Mucosa of stomach (tissue), 1 donor: ENCODE measurements around the gene CHMP2A.
A peak's percentile ranks its signal among the peaks of the same experiment; 100 is the strongest.

ENCODE experiments used
- H3K27me3 ChIP-seq: one replicate; pipeline ENCODE4 v1.7.0; 2013; ENCODE audit warnings: mild to moderate bottlenecking, low read length; ENCODE audit not compliant: control insufficient read depth, insufficient read depth
- H3K36me3 ChIP-seq: one replicate; pipeline ENCODE4 v1.7.0; 2013; ENCODE audit warnings: low read length; ENCODE audit not compliant: control insufficient read depth, insufficient read depth
- H3K4me1 ChIP-seq: one replicate; pipeline ENCODE4 v1.7.0; 2013; ENCODE audit warnings: mild to moderate bottlenecking, low read length; ENCODE audit not compliant: control insufficient read depth, insufficient read depth
- H3K4me3 ChIP-seq: one replicate; pipeline ENCODE4 v1.7.0; 2013; ENCODE audit warnings: low read length
- H3K9ac ChIP-seq: one replicate; pipeline ENCODE4 v1.7.0; 2013; ENCODE audit warnings: mild to moderate bottlenecking, low read length, moderate library complexity
- H3K9me3 ChIP-seq: one replicate; pipeline ENCODE4 v1.7.0; 2013; ENCODE audit warnings: mild to moderate bottlenecking, low read length, moderate library complexity; ENCODE audit not compliant: control insufficient read depth
- donor health status: Pancreatic carcinoma.

The CHMP2A gene

GRCh38 chr19:58575183-58576041, 20.5 kb upstream of the CHMP2A start:
- H3K27me3 ChIP-seq, result no peaks in the 10 kb centered on the region
- H3K36me3 ChIP-seq, result no peaks in the 10 kb centered on the region
- peak overlapping the region; percentile 64 for H3K4me3 ChIP-seq
- no peaks in the 10 kb centered on the region for H3K9me3 ChIP-seq
- peaks cover 18% of the 10 kb centered on the region for H3K4me1 ChIP-seq
- peak overlapping the region; percentile 65 for H3K9ac ChIP-seq

GRCh38 chr19:58573658-58574164, 18.8 kb upstream of the CHMP2A start:
- Histone ChIP-seq H3K9ac (peak overlapping the region; percentile 24), H3K36me3 (no peaks in the 10 kb centered on the region), H3K4me1 (peaks cover 18% of the 10 kb centered on the region), H3K9me3 (no peaks in the 10 kb centered on the region), H3K4me3 (peak overlapping the region; percentile 56), H3K27me3 (no peaks in the 10 kb centered on the region)

- no peaks in the 10 kb centered on the region for H3K36me3 ChIP-seq
- H3K27me3 ChIP-seq, result no peaks in the 10 kb centered on the region
- peak within 1 kb of the TSS; percentile 54 for H3K9ac ChIP-seq
- no peaks in the 10 kb centered on the region for H3K9me3 ChIP-seq
- peak within 1 kb of the TSS; percentile 56 for H3K4me3 ChIP-seq
- H3K4me1 ChIP-seq, result peaks cover 18% of the 10 kb centered on the region
Observed at GRCh38 chr19:58572818-58573657, 18.1 kb upstream of the CHMP2A start, which contains the start of gene MZF1. MZF1 (minus strand) TSS chr19:58573335; CDS start chr19:58571389, 1,946 bp downstream.

- Histone ChIP-seq H3K4me1 (peaks cover 18% of the 10 kb centered on the region), H3K9ac (peak overlapping the region; percentile 54), H3K9me3 (no peaks in the 10 kb centered on the region), H3K4me3 (peak overlapping the region; percentile 56), H3K27me3 (no peaks in the 10 kb centered on the region), H3K36me3 (no peaks in the 10 kb centered on the region)
Observed at GRCh38 chr19:58572026-58572817, 17.3 kb upstream of the CHMP2A start.

GRCh38 chr19:58571575-58571947, 16.7 kb upstream of the CHMP2A start:
- Histone ChIP-seq H3K9ac (no peak overlapping the region), H3K9me3 (no peaks in the 10 kb centered on the region), H3K27me3 (no peaks in the 10 kb centered on the region), H3K36me3 (no peaks in the 10 kb centered on the region), H3K4me1 (peaks cover 18% of the 10 kb centered on the region), H3K4me3 (no peak overlapping the region)

GRCh38 chr19:58570770-58571574, 16.1 kb upstream of the CHMP2A start:
- Histone ChIP-seq H3K4me1 (peaks cover 18% of the 10 kb centered on the region), H3K27me3 (no peaks in the 10 kb centered on the region), H3K4me3 (no peak overlapping the region), H3K9ac (no peak overlapping the region), H3K9me3 (no peaks in the 10 kb centered on the region), H3K36me3 (no peaks in the 10 kb centered on the region)

- H3K27me3 ChIP-seq, result no peaks in the 10 kb centered on the region
- H3K9me3 ChIP-seq, result no peaks in the 10 kb centered on the region
- H3K4me1 ChIP-seq, result peaks cover 18% of the 10 kb centered on the region
- H3K4me3 ChIP-seq, result no peak overlapping the region
- no peaks in the 10 kb centered on the region for H3K36me3 ChIP-seq
- H3K9ac ChIP-seq, result no peak overlapping the region
Observed at GRCh38 chr19:58569943-58570670, 15.2 kb upstream of the CHMP2A start.

GRCh38 chr19:58569191-58569942, 14.5 kb upstream of the CHMP2A start:
- Histone ChIP-seq H3K9me3 (no peaks in the 10 kb centered on the region), H3K4me3 (no peak overlapping the region), H3K4me1 (peaks cover 16% of the 10 kb centered on the region), H3K27me3 (no peaks in the 10 kb centered on the region), H3K9ac (no peak overlapping the region), H3K36me3 (no peaks in the 10 kb centered on the region)

- Histone ChIP-seq H3K9ac (no peak overlapping the region), H3K9me3 (no peaks in the 10 kb centered on the region), H3K36me3 (no peaks in the 10 kb centered on the region), H3K4me1 (peaks cover 12% of the 10 kb centered on the region), H3K4me3 (no peak overlapping the region), H3K27me3 (no peaks in the 10 kb centered on the region)
Observed at GRCh38 chr19:58568453-58569130, 13.7 kb upstream of the CHMP2A start.

- Histone ChIP-seq H3K36me3 (no peaks in the 10 kb centered on the region), H3K9ac (no peak overlapping the region), H3K4me1 (peaks cover 20% of the 10 kb centered on the region), H3K9me3 (no peaks in the 10 kb centered on the region), H3K27me3 (no peaks in the 10 kb centered on the region), H3K4me3 (no peak overlapping the region)
Observed at GRCh38 chr19:58566989-58567388, 12.1 kb upstream of the CHMP2A start.
